Immature natural killer cell (primary cell): ENCODE data around the gene MBNL1. TPM values are rescaled to one million over a fixed set of nuclear protein-coding genes. Genes with fewer than 3 reads are reported as not detected.
"Not testable (repeated sequence)": the region's sequence is repeated elsewhere in the genome, so short reads cannot be mapped to it uniquely, and the experiment has no call there.

Experiments used
- DNase-seq, 3 donors: peaks; one replicate each; pipeline ENCODE4 v3.0.0; 2022; ENCODE audit warnings: mixed read lengths in 1 of 3
- H3K27ac Mint-ChIP-seq, 6 donors: one replicate each; pipeline ENCODE4 v1.8.0; 2020; ENCODE audit warnings: mixed read lengths in 6 of 6, mild to moderate bottlenecking in 5 of 6, inconsistent platforms in 4 of 6, moderate library complexity in 3 of 6
- H3K27me3 Mint-ChIP-seq, 3 donors: one replicate each; pipeline ENCODE4 v1.8.0; 2020 to 2021; ENCODE audit warnings: low read depth in 3 of 3, mild to moderate bottlenecking in 3 of 3, mixed read lengths in 3 of 3, moderate library complexity in 3 of 3, inconsistent platforms in 1 of 3
- H3K36me3 Mint-ChIP-seq, 3 donors: one replicate each; pipeline ENCODE4 v1.8.0; 2020; ENCODE audit warnings: mixed read lengths in 3 of 3, inconsistent platforms in 2 of 3, mild to moderate bottlenecking in 2 of 3
- H3K4me1 Mint-ChIP-seq, 2 donors: one replicate each; pipeline ENCODE4 v1.8.0; 2020; ENCODE audit warnings: inconsistent platforms in 2 of 2, mild to moderate bottlenecking in 2 of 2, mixed read lengths in 2 of 2, moderate library complexity in 1 of 2
- H3K4me3 Mint-ChIP-seq, 5 donors: one replicate each; pipeline ENCODE4 v1.8.0; 2020; ENCODE audit warnings: mild to moderate bottlenecking in 5 of 5, mixed read lengths in 5 of 5, inconsistent platforms in 3 of 5, moderate library complexity in 3 of 5
- H3K9me3 Mint-ChIP-seq, 6 donors: one replicate each; pipeline ENCODE4 v1.8.0; 2020; ENCODE audit warnings: mild to moderate bottlenecking in 6 of 6, mixed read lengths in 6 of 6, inconsistent platforms in 4 of 6, moderate library complexity in 3 of 6
- polyA plus RNA-seq, 3 donors: library from polyadenylated mRNA; unstranded; fragments of 300-500 nt; fragmentation: Illumina TruSeq; gene quantifications; one replicate each; pipeline ENCODE4 v1.2.3, GENCODE V29; 2021

The MBNL1 gene
- polyA plus RNA-seq, 3 donors from 2014 or later = 270 to 399 (median 286) TPM

GRCh38 chr3:152438181-152438580, 169.5 kb downstream of the MBNL1 start:
- H3K4me3 Mint-ChIP-seq = peak overlapping the region in 4 of 5 donors; percentile 52 to 71 (median 58)
- H3K9me3 Mint-ChIP-seq = peaks cover 0 to 2% (median 0%) of the 10 kb centered on the region in 6 donors
- DNase-seq = no peak
- peak overlapping the region in 4 of 6 donors; percentile 20 to 80 (median 76) for H3K27ac Mint-ChIP-seq
- H3K36me3 Mint-ChIP-seq = peaks cover 17 to 25% (median 18%) of the 10 kb centered on the region in 3 donors
- H3K27me3 Mint-ChIP-seq = peaks cover 0 to 5% (median 5%) of the 10 kb centered on the region in 3 donors
- H3K4me1 Mint-ChIP-seq = peaks cover 76 to 91% of the 10 kb centered on the region in 2 donors

- Mint-ChIP-seq H3K9me3 (peaks cover 0 to 2% (median 0%) of the 10 kb centered on the region in 6 donors), H3K4me3 (peak overlapping the region in 4 of 5 donors; percentile 4 to 47 (median 35)), H3K27ac (peak overlapping the region in 5 of 6 donors; percentile 27 to 77 (median 71)), H3K4me1 (peaks cover 80 to 95% of the 10 kb centered on the region in 2 donors), H3K27me3 (peaks cover 0 to 5% (median 5%) of the 10 kb centered on the region in 3 donors), H3K36me3 (peaks cover 15 to 22% (median 16%) of the 10 kb centered on the region in 3 donors)
- DNase-seq = no peak
Measured at GRCh38 chr3:152438706-152439105, 170.0 kb downstream of the MBNL1 start.

- peak overlapping the region in 4 of 6 donors; percentile 20 to 43 (median 32) for H3K27ac Mint-ChIP-seq
- H3K4me1 Mint-ChIP-seq = peaks cover 81 to 95% of the 10 kb centered on the region in 2 donors
- DNase-seq, H3K27me3 Mint-ChIP-seq, H3K36me3 Mint-ChIP-seq, H3K9me3 Mint-ChIP-seq: not testable (repeated sequence)
- peak overlapping the region in 1 of 5 donors; percentile 23 for H3K4me3 Mint-ChIP-seq
Measured at GRCh38 chr3:152440243-152440642, 171.5 kb downstream of the MBNL1 start.

- Mint-ChIP-seq H3K27ac (peak overlapping the region; percentile 62 to 85 (median 73)), H3K9me3 (no peaks in the 10 kb centered on the region), H3K27me3 (peaks cover 0 to 6% (median 5%) of the 10 kb centered on the region in 3 donors), H3K4me1 (peaks cover 75 to 94% of the 10 kb centered on the region in 2 donors), H3K4me3 (peak overlapping the region; percentile 8 to 63 (median 51)), H3K36me3 (peaks cover 0 to 19% (median 19%) of the 10 kb centered on the region in 3 donors)
- DNase-seq = no peak
Measured at GRCh38 chr3:152443212-152444023, 174.7 kb downstream of the MBNL1 start.

GRCh38 chr3:152444029-152444641, 175.4 kb downstream of the MBNL1 start:
- H3K36me3 Mint-ChIP-seq = peaks cover 0 to 24% (median 22%) of the 10 kb centered on the region in 3 donors
- no peaks in the 10 kb centered on the region for H3K9me3 Mint-ChIP-seq
- H3K4me1 Mint-ChIP-seq = peaks cover 72 to 93% of the 10 kb centered on the region in 2 donors
- peak overlapping the region; percentile 0 to 47 (median 14) for H3K4me3 Mint-ChIP-seq
- DNase-seq = peak; percentile 27 to 44 (median 36)
- H3K27me3 Mint-ChIP-seq = peaks cover 0 to 6% (median 5%) of the 10 kb centered on the region in 3 donors
- H3K27ac Mint-ChIP-seq = peak overlapping the region; percentile 1 to 85 (median 44)

GRCh38 chr3:152445212-152445611, 176.5 kb downstream of the MBNL1 start:
- peak overlapping the region in 1 of 5 donors; percentile 10 for H3K4me3 Mint-ChIP-seq
- DNase-seq = no peak

GRCh38 chr3:152446495-152446894, 177.8 kb downstream of the MBNL1 start:
- no peak for DNase-seq
- peaks cover 0 to 8% (median 6%) of the 10 kb centered on the region in 3 donors for H3K27me3 Mint-ChIP-seq
- no peaks in the 10 kb centered on the region for H3K9me3 Mint-ChIP-seq
- peak overlapping the region in 5 of 6 donors; percentile 16 to 73 (median 39) for H3K27ac Mint-ChIP-seq
- peaks cover 0 to 30% (median 22%) of the 10 kb centered on the region in 3 donors for H3K36me3 Mint-ChIP-seq
- H3K4me1 Mint-ChIP-seq = peaks cover 68 to 91% of the 10 kb centered on the region in 2 donors
- H3K4me3 Mint-ChIP-seq = peak overlapping the region in 2 of 5 donors; percentile 17 to 33

More at GRCh38 chr3:152445212-152445611, 176.5 kb downstream of the MBNL1 start:
- H3K27ac Mint-ChIP-seq = peak overlapping the region in 3 of 6 donors; percentile 15 to 31 (median 29)
- H3K4me1 Mint-ChIP-seq = peaks cover 62 to 91% of the 10 kb centered on the region in 2 donors
- H3K36me3 Mint-ChIP-seq = peaks cover 0 to 27% (median 22%) of the 10 kb centered on the region in 3 donors
- no peaks in the 10 kb centered on the region for H3K9me3 Mint-ChIP-seq
- peaks cover 0 to 6% (median 5%) of the 10 kb centered on the region in 3 donors for H3K27me3 Mint-ChIP-seq

- H3K27me3 Mint-ChIP-seq = peaks cover 0 to 10% (median 6%) of the 10 kb centered on the region in 3 donors
- peak overlapping the region; percentile 39 to 83 (median 74) for H3K27ac Mint-ChIP-seq
- no peak for DNase-seq
- H3K4me3 Mint-ChIP-seq = peak overlapping the region in 2 of 5 donors; percentile 23 to 64
- peaks cover 70 to 95% of the 10 kb centered on the region in 2 donors for H3K4me1 Mint-ChIP-seq
- peaks cover 0 to 34% (median 24%) of the 10 kb centered on the region in 3 donors for H3K36me3 Mint-ChIP-seq
- no peaks in the 10 kb centered on the region for H3K9me3 Mint-ChIP-seq
Measured at GRCh38 chr3:152447511-152447910, 178.8 kb downstream of the MBNL1 start.

GRCh38 chr3:152448091-152448490, 179.4 kb downstream of the MBNL1 start:
- Mint-ChIP-seq H3K27ac (peak overlapping the region in 2 of 6 donors; percentile 38 to 66), H3K4me3 (no peak overlapping the region), H3K36me3 (peaks cover 0 to 34% (median 26%) of the 10 kb centered on the region in 3 donors), H3K4me1 (peaks cover 67 to 95% of the 10 kb centered on the region in 2 donors), H3K9me3 (no peaks in the 10 kb centered on the region), H3K27me3 (peaks cover 0 to 11% (median 6%) of the 10 kb centered on the region in 3 donors)
- no peak for DNase-seq

GRCh38 chr3:152452318-152452717, 183.6 kb downstream of the MBNL1 start:
- Mint-ChIP-seq H3K27me3 (peaks cover 0 to 14% (median 0%) of the 10 kb centered on the region in 3 donors), H3K36me3 (peaks cover 5 to 36% (median 19%) of the 10 kb centered on the region in 3 donors), H3K27ac (peak overlapping the region in 4 of 6 donors; percentile 1 to 63 (median 46)), H3K4me1 (peaks cover 51 to 91% of the 10 kb centered on the region in 2 donors), H3K9me3 (no peaks in the 10 kb centered on the region), H3K4me3 (peak overlapping the region in 1 of 5 donors; percentile 15)
- no peak for DNase-seq

GRCh38 chr3:152454076-152454875, 185.5 kb downstream of the MBNL1 start:
- Mint-ChIP-seq H3K4me1 (peaks cover 56 to 94% of the 10 kb centered on the region in 2 donors), H3K27me3 (peaks cover 0 to 14% (median 0%) of the 10 kb centered on the region in 3 donors), H3K36me3 (peaks cover 5 to 30% (median 16%) of the 10 kb centered on the region in 3 donors), H3K27ac (peak overlapping the region in 3 of 6 donors; percentile 21 to 79 (median 27)), H3K4me3 (no peak overlapping the region), H3K9me3 (no peaks in the 10 kb centered on the region)
- no peak for DNase-seq

- Mint-ChIP-seq H3K4me3 (no peak overlapping the region), H3K4me1 (peaks cover 56 to 91% of the 10 kb centered on the region in 2 donors), H3K27ac (peak overlapping the region in 1 of 6 donors; percentile 36), H3K9me3 (no peaks in the 10 kb centered on the region), H3K27me3 (peaks cover 0 to 17% (median 7%) of the 10 kb centered on the region in 3 donors), H3K36me3 (peaks cover 11 to 33% (median 21%) of the 10 kb centered on the region in 3 donors)
- no peak for DNase-seq
Measured at GRCh38 chr3:152455989-152456388, 187.3 kb downstream of the MBNL1 start.
